ENCODE measurements around the gene GPR26.

The GPR26 gene

GRCh38 chr10:123703195-123703790 is 37.1 kb downstream of the GPR26 start:
- Histone ChIP-seq H3K27me3 (ENCODE audit: control insufficient read depth, insufficient read depth, low read length, poor library complexity, severe bottlenecking) (no peaks in the 10 kb centered on the region), H3K4me1 (ENCODE audit: control insufficient read depth, insufficient read depth, low read length) (no peaks in the 10 kb centered on the region), H3K4me3 (ENCODE audit: insufficient read depth, low read depth, low read length) (no peak overlapping the region), H3K9me3 (ENCODE audit: control insufficient read depth, low read length) (no peaks in the 10 kb centered on the region), H3K36me3 (ENCODE audit: control insufficient read depth, insufficient read depth, low read length) (no peaks in the 10 kb centered on the region), H3K27ac (ENCODE audit: insufficient read depth, low read depth, low read length, poor library complexity, severe bottlenecking) (no peak overlapping the region)
- 85 to 88% methylated on average over 6 of the region's 6 CpGs for WGBS, 2 experiments

DNA sequence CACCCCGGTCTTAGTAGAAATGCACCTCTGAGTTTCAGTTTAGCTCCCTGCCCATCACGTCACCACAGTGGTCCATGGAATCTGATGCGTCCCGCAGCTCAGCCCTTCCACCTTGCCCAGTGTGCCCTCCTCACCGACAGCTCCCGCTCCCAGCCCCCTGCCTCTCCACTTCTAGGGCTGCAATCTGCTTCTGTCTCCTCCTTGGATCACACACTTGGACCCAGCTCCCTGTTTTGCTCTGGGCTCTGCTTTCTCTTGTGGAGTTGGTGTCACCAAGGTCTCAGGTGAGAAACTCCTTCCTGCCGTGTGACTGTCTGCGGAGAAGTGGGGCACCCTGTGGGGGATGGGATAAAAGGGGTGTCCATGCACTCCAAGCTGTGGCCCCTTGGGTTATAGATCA is 37.9 kb downstream of the GPR26 start:
- H3K4me3 ChIP-seq (ENCODE audit: insufficient read depth, low read depth, low read length), result no peak overlapping the region
- WGBS, 2 experiments, result 95 to 96% methylated on average over 8 of the region's 8 CpGs
- H3K9me3 ChIP-seq (ENCODE audit: control insufficient read depth, low read length), result no peaks in the 10 kb centered on the region
- H3K27me3 ChIP-seq (ENCODE audit: control insufficient read depth, insufficient read depth, low read length, poor library complexity, severe bottlenecking), result no peaks in the 10 kb centered on the region
- H3K4me1 ChIP-seq (ENCODE audit: control insufficient read depth, insufficient read depth, low read length), result no peaks in the 10 kb centered on the region
- H3K36me3 ChIP-seq (ENCODE audit: control insufficient read depth, insufficient read depth, low read length), result no peaks in the 10 kb centered on the region
- no peak overlapping the region for H3K27ac ChIP-seq (ENCODE audit: insufficient read depth, low read depth, low read length, poor library complexity, severe bottlenecking)

DNA sequence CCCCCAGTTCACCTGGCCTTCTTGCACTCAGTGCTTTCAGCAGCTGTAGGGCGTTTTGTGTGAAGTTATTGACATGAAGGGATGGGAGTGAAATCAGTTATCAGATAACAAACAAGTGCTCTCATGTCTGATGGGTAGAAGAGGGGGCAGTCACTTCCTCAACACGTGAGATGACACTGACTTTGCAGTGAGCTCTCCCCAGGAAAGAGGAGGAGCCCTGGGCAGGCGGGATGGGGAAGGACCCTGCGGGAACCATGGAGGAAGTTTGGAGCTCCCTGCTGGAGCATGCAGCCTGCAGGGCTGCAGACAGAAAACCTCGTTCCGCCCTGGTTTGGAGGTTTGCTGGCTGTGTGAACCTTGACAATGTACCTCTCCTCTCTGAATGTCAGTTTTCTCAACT is 38.7 kb downstream of the GPR26 start:
- H3K4me3 ChIP-seq (ENCODE audit: insufficient read depth, low read depth, low read length), result no peak overlapping the region
- H3K36me3 ChIP-seq (ENCODE audit: control insufficient read depth, insufficient read depth, low read length), result no peaks in the 10 kb centered on the region
- no peak overlapping the region for H3K27ac ChIP-seq (ENCODE audit: insufficient read depth, low read depth, low read length, poor library complexity, severe bottlenecking)
- no peaks in the 10 kb centered on the region for H3K4me1 ChIP-seq (ENCODE audit: control insufficient read depth, insufficient read depth, low read length)
- WGBS, 2 experiments, result 46 to 50% methylated on average over 6 of the region's 6 CpGs
- H3K27me3 ChIP-seq (ENCODE audit: control insufficient read depth, insufficient read depth, low read length, poor library complexity, severe bottlenecking), result no peaks in the 10 kb centered on the region
- no peaks in the 10 kb centered on the region for H3K9me3 ChIP-seq (ENCODE audit: control insufficient read depth, low read length)

DNA sequence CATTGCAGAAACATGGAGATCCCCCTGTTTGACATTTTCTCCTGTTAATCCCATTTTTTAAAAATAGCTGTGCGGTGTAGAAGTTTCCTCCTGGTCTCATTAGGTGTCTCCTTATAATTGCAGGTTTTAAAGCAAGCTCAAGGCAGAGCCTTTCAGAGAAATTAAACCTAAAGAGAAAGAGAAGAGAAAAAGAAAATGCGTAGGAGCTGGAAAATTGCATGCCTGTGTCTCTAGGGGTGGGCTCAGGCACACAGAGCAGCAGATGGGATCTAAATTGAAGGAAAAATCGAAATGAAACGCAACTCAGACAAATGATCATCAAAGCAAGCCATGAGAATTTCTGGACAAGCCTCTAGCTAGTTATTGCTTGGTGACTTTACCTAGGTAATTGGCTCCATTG is 40.1 kb downstream of the GPR26 start:
- H3K9me3 ChIP-seq (ENCODE audit: control insufficient read depth, low read length), result no peaks in the 10 kb centered on the region
- no peaks in the 10 kb centered on the region for H3K36me3 ChIP-seq (ENCODE audit: control insufficient read depth, insufficient read depth, low read length)
- H3K27me3 ChIP-seq (ENCODE audit: control insufficient read depth, insufficient read depth, low read length, poor library complexity, severe bottlenecking), result no peaks in the 10 kb centered on the region
- no peak overlapping the region for H3K27ac ChIP-seq (ENCODE audit: insufficient read depth, low read depth, low read length, poor library complexity, severe bottlenecking)
- H3K4me1 ChIP-seq (ENCODE audit: control insufficient read depth, insufficient read depth, low read length), result no peaks in the 10 kb centered on the region
- H3K4me3 ChIP-seq (ENCODE audit: insufficient read depth, low read depth, low read length), result no peak overlapping the region
- 77 to 93% methylated on average over 4 of the region's 4 CpGs for WGBS, 2 experiments

GRCh38 chr10:123715546-123715945 is 49.4 kb downstream of the GPR26 start:
- H3K9me3 ChIP-seq (ENCODE audit: control insufficient read depth, low read length), result no peaks in the 10 kb centered on the region
- H3K4me3 ChIP-seq (ENCODE audit: insufficient read depth, low read depth, low read length), result no peak overlapping the region
- H3K36me3 ChIP-seq (ENCODE audit: control insufficient read depth, insufficient read depth, low read length), result no peaks in the 10 kb centered on the region
- H3K27ac ChIP-seq (ENCODE audit: insufficient read depth, low read depth, low read length, poor library complexity, severe bottlenecking), result no peak overlapping the region
- no peaks in the 10 kb centered on the region for H3K27me3 ChIP-seq (ENCODE audit: control insufficient read depth, insufficient read depth, low read length, poor library complexity, severe bottlenecking)
- H3K4me1 ChIP-seq (ENCODE audit: control insufficient read depth, insufficient read depth, low read length), result no peaks in the 10 kb centered on the region
- WGBS, 2 experiments, result 88 to 95% methylated on average over 2 of the region's 2 CpGs

- Histone ChIP-seq H3K27ac (ENCODE audit: insufficient read depth, low read depth, low read length, poor library complexity, severe bottlenecking) (no peak overlapping the region), H3K9me3 (ENCODE audit: control insufficient read depth, low read length) (no peaks in the 10 kb centered on the region), H3K4me1 (ENCODE audit: control insufficient read depth, insufficient read depth, low read length) (no peaks in the 10 kb centered on the region), H3K27me3 (ENCODE audit: control insufficient read depth, insufficient read depth, low read length, poor library complexity, severe bottlenecking) (no peaks in the 10 kb centered on the region), H3K36me3 (ENCODE audit: control insufficient read depth, insufficient read depth, low read length) (no peaks in the 10 kb centered on the region), H3K4me3 (ENCODE audit: insufficient read depth, low read depth, low read length) (no peak overlapping the region)
- WGBS, 2 experiments, result 91 to 92% methylated on average over 4 of the region's 4 CpGs
These were observed 51.2 kb downstream of the GPR26 start for GRCh38 chr10:123717336-123717735.

GRCh38 chr10:123718544-123719060 is 52.4 kb downstream of the GPR26 start:
- Histone ChIP-seq H3K4me1 (ENCODE audit: control insufficient read depth, insufficient read depth, low read length) (no peaks in the 10 kb centered on the region), H3K9me3 (ENCODE audit: control insufficient read depth, low read length) (no peaks in the 10 kb centered on the region), H3K36me3 (ENCODE audit: control insufficient read depth, insufficient read depth, low read length) (no peaks in the 10 kb centered on the region), H3K27ac (ENCODE audit: insufficient read depth, low read depth, low read length, poor library complexity, severe bottlenecking) (no peak overlapping the region), H3K27me3 (ENCODE audit: control insufficient read depth, insufficient read depth, low read length, poor library complexity, severe bottlenecking) (no peaks in the 10 kb centered on the region), H3K4me3 (ENCODE audit: insufficient read depth, low read depth, low read length) (no peak overlapping the region)
- 90 to 95% methylated on average over 4 of the region's 4 CpGs for WGBS, 2 experiments

DNA sequence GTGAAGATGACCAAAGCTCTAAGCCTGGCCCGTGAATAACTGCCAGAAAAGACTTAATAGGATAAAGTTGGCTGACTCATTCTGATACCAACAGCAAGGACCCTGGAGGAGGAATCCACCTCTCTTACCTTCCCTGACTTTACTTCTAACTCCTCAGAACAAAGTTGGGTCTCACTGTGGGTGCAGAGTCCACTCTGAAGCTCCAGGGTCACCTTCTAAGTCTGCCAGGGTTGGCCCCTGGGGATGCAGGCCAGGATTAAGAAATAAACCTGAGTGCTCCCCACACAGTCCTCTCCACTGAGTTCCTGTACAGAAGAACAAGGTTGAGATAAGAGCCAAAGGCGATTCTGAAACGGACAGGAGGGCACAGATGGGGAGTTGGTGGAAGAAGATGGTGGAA is 54.4 kb downstream of the GPR26 start:
- Histone ChIP-seq H3K36me3 (ENCODE audit: control insufficient read depth, insufficient read depth, low read length) (no peaks in the 10 kb centered on the region), H3K27ac (ENCODE audit: insufficient read depth, low read depth, low read length, poor library complexity, severe bottlenecking) (no peak overlapping the region), H3K9me3 (ENCODE audit: control insufficient read depth, low read length) (no peaks in the 10 kb centered on the region), H3K27me3 (ENCODE audit: control insufficient read depth, insufficient read depth, low read length, poor library complexity, severe bottlenecking) (no peaks in the 10 kb centered on the region), H3K4me1 (ENCODE audit: control insufficient read depth, insufficient read depth, low read length) (no peaks in the 10 kb centered on the region), H3K4me3 (ENCODE audit: insufficient read depth, low read depth, low read length) (no peak overlapping the region)
- 93 to 95% methylated on average over 3 of the region's 3 CpGs for WGBS, 2 experiments

DNA sequence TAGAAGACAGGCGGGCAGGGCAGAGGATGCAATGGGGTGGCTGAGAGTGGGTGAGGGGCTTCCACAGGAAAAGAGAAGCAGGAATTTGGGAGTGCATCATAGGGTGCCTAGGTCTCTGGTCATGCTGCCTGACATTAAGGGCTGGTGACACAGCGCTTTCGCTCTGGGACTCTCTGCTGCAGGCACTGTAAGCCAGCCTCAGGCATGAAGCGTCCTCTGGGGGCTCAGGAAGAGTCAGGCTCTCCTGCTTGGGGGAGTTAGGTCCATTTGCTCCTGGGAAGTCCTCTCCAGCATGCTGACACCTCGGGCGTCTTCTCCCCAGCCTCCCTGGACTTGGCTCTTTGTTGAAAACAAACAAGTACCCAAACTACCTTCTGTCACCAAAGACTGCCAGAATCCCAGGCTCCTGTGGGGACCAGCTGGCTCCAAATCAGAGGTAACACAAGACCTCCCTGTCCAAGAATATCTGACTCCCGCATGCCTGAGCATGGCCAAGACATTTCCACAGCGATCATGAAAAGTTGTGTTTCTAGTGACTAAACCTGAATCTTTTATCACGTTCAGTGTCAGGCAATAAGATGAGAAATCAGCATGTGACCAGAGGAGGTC is 55.4 kb downstream of the GPR26 start:
- Histone ChIP-seq H3K9me3 (ENCODE audit: control insufficient read depth, low read length) (no peaks in the 10 kb centered on the region), H3K4me3 (ENCODE audit: insufficient read depth, low read depth, low read length) (no peak overlapping the region), H3K4me1 (ENCODE audit: control insufficient read depth, insufficient read depth, low read length) (no peaks in the 10 kb centered on the region), H3K27ac (ENCODE audit: insufficient read depth, low read depth, low read length, poor library complexity, severe bottlenecking) (no peak overlapping the region), H3K27me3 (ENCODE audit: control insufficient read depth, insufficient read depth, low read length, poor library complexity, severe bottlenecking) (no peaks in the 10 kb centered on the region), H3K36me3 (ENCODE audit: control insufficient read depth, insufficient read depth, low read length) (no peaks in the 10 kb centered on the region)
- WGBS, 2 experiments, result 85 to 88% methylated on average over 9 of the region's 9 CpGs

GRCh38 chr10:123722351-123722750 is 56.2 kb downstream of the GPR26 start:
- Histone ChIP-seq H3K27me3 (ENCODE audit: control insufficient read depth, insufficient read depth, low read length, poor library complexity, severe bottlenecking) (no peaks in the 10 kb centered on the region), H3K9me3 (ENCODE audit: control insufficient read depth, low read length) (no peaks in the 10 kb centered on the region), H3K27ac (ENCODE audit: insufficient read depth, low read depth, low read length, poor library complexity, severe bottlenecking) (no peak overlapping the region), H3K4me1 (ENCODE audit: control insufficient read depth, insufficient read depth, low read length) (no peaks in the 10 kb centered on the region), H3K4me3 (ENCODE audit: insufficient read depth, low read depth, low read length) (no peak overlapping the region), H3K36me3 (ENCODE audit: control insufficient read depth, insufficient read depth, low read length) (no peaks in the 10 kb centered on the region)
- 94 to 99% methylated on average over 2 of the region's 2 CpGs for WGBS, 2 experiments
